GM18507 (cell line): ENCODE data around the gene RPP25L.
"Not testable (repeated sequence)": the region's sequence is repeated elsewhere in the genome, so short reads cannot be mapped to it uniquely, and the experiment has no call there.

Source experiments
- DNase-seq: peaks from one replicate; pipeline ENCODE4 v3.0.0; 2011; ENCODE audit warnings: low read depth; ENCODE audit not compliant: insufficient read length; ENCODE audit errors: extremely low spot score
- FAIRE-seq: peaks from 2 replicates; lab custom pipeline; 2011; peaks lifted over from hg19 to GRCh38; lab: Jason Lieb, UNC

Gene RPP25L

DNA sequence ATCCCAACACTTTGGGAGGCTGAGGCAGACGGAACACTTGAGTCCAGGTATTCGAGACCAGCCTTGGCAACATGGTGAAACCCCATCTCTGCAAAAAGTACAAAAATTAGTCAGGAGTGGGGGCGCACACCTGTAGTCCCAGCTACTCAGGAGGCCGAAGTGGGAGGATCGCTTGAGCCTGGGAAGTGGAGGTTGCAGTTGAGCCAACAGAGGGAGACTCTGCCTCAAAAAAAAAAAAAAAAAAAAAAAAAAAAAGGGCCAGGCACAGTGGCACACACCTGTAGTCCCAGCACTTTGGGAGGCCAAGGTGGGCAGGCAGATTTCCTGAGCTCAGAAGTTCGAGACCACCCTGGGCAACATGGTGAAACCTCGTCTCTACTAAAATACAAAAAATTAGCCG lies 27.4 kb upstream of the RPP25L start:
- FAIRE-seq, DNase-seq: not testable (repeated sequence)

DNA sequence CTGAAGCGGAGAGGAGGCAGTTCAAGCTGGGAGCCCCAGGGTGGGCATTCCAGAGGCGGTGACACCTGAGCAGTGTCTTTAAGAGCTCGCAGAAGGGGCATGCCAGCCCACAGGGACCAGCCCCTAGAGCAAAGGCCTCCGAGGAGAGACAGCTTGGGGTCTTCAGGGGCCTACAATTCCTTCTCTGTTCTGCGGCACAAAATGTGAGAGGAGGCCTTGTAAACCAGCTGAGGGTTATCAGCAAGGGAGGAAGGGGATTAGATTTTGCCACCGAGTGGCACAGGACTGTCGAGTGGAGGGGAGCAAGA lies 26.2 kb upstream of the RPP25L start:
- no peak for FAIRE-seq
- no peak for DNase-seq

DNA sequence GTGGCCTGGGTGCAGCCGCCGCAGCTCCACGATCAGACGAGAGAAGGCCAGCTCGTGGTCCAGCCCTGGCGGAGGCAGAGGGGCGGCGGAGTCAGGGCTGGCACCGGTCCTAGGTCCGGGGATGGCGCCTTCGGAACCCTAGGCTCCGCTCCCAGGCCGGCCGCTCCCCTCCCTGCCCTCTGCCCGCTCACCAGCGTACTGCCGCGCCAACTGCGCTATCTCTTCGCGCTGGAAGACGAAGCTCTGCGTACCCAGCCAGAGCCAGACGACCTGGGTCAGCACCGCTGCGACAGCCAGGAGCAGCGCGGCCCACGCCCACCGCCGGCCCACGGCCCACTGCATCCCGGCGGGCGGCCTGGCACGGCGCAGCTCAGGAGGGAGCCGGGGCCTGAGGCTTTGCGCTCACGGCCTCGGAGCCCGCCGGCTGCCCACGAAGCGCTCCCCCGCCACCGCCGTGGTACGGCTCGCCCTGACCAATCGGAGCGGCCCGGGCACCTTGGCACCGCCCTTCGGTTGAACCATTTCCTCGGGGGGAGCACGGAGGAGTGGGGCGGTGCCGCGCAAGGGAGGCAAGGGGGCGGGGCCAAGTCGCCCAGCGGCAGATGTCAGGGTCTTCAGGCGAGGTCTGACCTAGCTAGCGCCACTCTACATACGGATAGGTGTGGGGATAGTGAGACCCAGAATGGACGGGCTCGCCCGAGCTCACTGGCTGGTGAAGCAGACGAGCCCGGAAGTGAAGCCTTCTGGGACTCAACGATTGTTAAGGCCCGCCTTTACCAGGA lies 25.6 kb upstream of the RPP25L start, which contains the start of gene SIGMAR1:
Gene SIGMAR1, minus strand, starts transcription at position 432 of the 782 bp plus-strand sequence. Its CDS starts 90 bp downstream, at position 342.
- peak; percentile 86 for FAIRE-seq
- peak; percentile 83 for DNase-seq

DNA sequence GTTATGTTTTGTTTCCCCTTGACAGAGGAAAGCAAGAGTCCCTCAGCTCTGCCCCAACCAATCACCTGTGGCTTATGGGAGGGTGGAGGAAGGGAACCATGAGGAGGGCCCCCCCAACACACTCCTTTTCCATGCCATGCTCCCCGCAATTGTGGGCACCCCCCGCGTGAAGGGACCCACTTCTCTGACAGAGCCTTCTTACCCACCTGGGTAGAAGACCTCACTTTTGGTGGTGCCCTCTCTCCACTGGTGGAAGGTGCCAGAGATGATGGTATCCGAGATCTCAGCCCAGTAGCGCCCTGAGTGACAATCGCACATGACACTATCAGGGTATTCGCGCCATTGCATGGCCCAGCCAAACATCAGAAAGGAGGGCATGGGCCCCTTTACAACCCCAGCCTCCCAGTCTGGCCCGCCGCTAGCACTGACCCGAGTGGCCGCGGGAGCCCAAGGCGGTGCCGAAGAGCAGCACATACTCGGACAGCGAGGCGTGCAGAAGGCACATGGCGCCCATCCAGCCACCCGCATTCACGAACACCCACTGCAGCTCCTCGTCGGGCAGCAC lies 25.0 kb upstream of the RPP25L start:
- no peak for DNase-seq
- no peak for FAIRE-seq

DNA sequence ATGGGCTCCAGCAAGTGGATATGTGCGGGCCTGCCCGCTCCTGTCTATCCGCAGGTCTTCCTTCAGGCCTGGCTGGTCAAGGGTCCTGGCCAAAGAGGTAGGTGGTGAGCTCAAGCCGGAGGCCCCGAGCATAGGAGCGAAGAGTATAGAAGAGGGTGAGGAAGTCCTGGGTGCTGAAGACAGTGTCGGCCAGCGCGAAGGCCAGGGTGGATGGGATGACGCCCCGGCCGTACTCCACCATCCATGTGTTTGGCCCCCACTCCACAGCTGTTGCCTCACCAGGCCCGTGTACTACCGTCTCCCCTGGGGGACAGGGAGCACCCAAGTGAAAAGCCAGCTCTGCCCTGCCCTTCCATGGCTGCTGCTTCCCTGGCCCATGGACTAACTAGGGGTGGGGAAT lies 23.7 kb upstream of the RPP25L start:
- DNase-seq (no peak), FAIRE-seq (no peak)

DNA sequence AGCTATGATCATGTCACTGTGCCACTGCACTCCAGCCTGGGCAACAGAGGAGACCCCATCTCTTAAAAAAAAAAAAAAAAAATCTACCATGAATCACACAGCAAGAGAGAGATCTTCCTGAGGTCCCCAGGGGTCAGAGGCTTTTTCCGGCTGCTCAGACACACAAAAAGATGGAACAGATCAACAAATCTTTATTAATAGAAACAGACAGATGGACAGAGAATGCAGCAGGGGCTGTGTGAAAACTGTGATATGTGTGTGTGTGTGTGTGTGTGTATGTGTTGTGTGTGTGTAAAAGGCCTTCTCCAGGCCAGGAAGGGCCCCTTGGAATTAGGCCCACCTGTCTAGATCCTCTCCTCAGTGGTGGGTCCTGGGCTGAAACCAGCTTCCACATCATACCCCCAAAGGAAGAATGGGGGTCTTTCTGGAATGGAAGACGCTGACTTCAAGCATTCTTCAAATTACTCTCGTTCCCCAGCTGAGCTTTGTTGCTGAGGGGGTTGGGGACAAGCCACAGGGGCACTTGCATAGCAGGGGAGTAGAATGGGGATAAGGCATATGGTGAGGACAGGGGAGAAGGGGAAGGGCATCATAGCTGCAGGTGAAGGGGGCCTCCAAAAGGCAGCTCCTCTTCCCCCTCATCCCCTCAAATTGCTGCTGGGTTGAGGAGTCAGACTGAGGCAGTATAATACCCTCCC lies 22.8 kb upstream of the RPP25L start:
- FAIRE-seq (no peak), DNase-seq (no peak)

DNA sequence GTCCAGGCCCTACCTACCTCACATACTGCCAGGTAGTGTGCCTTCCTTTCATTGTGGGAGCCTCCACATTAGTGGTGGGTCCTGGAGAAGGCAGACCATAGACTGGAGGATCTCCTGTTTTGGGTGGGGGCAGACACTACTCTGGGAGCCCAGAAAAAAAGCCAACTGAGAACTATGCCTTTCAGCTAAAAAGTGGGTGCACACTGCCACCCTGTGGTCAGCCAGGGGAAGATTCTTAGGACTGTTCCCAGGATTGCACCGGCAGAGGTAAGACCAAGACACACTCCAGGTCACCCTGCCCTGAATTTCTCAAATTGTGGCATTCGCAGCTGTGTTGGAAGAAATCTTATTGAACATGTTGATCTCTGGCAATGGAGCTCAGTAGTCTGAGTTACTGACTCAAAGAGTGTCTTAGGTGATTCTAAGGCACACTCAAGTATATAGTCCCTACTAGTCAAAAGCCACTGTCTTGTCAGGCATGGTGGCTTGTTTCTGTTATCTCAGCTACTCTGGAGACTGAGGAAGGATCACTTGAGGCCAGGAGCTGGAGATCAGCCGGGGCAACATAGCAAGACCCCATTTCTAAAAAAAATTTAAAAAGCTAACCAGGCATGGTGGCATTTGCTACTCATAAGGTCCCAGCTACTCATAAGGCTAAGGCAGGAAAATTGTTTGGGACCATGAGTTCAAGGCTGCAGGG lies 22.1 kb upstream of the RPP25L start:
- DNase-seq = no peak
- peak; percentile 88 for FAIRE-seq

DNA sequence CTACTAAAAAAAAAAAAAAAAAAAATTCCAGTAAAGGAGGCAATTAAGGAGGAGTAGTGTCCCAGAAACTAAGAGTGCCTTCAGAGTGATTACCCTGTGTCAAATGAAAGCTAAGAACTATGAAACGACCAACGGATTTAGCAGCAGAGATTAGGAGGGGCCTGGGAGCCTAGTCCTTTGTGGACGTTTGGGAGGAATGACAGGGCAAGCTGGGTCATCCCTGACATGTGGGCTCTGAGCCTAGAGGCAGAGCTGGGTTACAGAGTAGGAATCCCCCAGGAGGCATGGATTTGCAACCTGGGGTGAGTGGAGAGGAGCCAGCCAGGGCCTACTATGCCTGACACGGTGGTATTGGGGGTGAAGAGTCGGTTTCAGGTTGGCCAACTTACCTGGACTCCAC lies 21.3 kb upstream of the RPP25L start:
- FAIRE-seq (no peak), DNase-seq (no peak)

DNA sequence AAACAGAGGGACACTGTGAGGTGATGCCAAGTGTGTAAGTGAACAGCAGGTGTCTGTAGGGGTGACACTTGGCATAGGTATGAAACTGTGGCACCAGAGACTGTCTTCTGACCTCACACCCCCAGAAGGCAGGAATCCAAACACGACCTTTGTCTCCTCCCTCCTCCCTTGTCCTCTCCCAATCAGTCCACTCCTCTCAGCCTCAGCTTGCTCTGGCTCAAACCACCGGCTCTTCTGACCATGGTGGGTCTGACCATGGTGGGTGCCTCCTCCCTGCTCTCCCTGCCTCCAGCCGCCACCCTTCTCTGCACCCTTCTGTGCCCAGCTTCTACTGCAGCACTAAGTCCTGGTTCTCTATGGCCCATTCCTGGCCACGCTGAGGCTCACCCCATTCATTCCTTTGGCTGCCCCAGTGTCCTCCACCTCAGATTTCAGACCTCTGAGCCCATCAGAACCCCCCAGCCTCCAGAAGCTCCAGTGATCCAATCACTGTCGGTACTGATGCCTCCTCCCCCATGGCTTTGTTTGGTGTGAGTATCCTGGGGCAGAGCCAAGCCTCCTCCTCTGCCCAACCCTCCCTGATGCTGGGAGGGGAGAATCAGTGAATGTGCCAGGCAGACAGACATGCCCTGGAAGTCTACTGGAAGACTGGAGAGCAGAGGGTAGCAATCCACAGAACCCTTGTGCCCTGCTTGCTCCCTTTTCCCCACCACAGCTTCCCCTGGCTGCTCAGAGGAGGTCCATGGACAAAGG lies 18.7 kb upstream of the RPP25L start:
- FAIRE-seq (no peak), DNase-seq (no peak)

DNA sequence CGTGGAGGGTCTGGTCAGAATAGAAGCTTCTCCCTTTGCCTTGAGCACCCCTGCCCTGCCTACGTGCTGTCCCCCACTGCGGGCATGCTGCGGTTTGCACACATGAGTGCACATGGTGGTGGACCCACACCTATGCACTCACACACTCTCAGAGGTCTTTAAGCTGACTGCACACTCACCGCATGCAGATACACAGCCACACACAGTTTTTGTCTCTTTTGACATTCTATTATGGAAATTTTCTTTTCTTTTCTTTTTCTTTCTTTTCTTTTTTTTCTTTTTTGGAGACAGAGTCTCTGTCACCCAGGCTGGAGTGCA lies 17.6 kb upstream of the RPP25L start:
- DNase-seq = no peak
- no peak for FAIRE-seq

DNA sequence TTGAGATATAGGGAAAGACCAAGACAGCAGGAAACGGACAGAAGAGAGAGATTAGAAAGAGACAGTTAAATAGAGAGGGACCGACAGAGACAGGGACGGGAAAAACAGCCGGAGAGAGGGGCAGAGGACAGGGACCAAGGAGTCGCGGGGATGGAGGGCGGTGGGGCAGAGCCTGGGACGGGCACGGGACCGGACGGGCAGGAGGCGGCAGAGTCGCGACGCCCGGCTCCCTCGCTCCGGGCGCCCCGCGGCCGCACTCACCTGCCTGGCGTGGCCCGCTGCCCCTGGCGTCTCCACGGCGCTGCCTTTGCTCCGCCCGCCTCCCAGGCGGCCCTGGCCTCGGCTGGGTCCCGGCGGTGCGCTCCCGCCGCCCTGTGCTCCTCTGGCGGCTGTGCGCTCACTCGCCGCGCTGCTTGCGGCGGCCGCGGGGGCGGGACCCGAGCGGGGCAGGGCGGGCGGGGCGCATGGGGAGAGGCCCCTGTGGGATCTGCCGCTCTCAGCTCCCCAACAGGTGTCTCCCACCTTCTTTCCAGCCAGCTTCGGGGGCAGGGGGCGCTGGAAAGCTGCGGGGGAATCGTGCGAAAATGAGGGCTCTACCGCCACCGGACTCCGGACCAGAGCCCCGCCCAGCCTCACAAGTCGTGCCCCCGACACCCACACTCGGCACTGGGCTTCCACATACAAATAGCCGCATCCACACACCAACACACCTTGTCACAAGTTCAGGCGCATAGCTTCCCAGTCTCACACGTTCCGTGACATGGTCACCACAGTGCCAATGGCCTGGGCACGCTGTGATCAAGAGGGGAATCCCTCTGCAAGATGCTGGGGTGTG lies 17.0 kb upstream of the RPP25L start, which contains the start of gene ARID3C:
Gene ARID3C, minus strand, starts transcription at position 411 of the 835 bp plus-strand sequence. CDS start 1,052 bp downstream, outside the sequence.
- FAIRE-seq = peak; percentile 5
- no peak for DNase-seq

DNA sequence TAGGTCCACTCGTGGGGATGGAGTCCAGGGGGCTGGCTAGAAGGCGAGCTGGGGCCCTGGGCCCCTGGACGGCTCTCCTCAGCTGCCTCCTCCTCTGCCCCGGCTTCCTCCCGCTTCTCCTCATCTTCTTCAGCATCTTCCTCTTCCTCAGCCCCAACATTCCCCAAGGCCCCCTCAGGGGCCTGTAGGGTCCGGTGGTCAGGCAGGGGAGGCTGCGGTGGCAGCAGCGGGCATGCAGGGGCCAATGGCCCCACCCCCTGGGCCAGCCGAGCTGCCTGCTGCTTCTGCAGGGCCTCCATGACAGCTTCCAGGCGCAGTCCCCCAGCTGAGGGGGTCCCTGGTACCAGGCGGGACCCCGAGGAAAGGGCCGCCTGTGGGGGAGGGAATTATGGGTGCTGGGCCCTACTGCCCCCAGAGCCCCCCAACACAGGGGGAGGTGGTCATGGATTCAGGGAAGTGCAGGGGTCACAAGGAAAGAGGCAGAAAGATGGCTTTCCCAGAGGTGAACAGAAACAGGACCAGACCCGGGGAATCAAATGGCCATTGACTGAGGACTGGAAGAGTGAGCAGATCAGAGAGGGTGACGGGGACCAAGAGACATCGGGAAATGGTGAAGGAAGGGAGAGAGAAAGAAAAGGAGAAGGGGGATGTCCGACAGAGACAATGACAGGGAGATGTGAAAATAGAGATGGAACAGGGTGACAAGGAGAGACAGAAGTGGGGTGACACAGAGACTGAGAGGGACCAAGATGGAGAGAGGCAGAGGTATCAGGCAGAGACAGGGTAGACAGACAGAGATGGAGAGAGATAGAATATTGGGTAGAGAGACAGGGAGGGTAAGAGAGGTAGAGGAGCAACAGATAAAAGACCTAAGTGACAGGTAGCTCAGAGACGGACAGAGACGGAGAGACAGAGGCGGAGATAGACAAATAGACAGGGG lies 16.1 kb upstream of the RPP25L start:
- DNase-seq = no peak
- FAIRE-seq = no peak

DNA sequence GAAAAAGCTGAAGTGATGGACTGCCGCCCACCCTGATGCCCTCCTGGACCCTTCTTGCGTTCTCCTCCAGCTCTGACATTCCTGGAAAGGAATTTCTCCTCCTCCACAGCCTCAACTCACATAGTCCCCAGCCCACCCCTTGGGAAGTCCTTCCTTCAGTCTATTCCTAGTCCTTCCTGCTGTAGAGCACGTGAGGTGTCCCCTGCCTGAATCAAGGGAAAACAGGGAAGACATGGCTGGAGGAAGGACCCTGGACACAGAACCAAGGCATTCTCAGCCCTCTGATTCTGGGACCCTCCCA lies 13.2 kb upstream of the RPP25L start:
- DNase-seq (no peak), FAIRE-seq (no peak)

DNA sequence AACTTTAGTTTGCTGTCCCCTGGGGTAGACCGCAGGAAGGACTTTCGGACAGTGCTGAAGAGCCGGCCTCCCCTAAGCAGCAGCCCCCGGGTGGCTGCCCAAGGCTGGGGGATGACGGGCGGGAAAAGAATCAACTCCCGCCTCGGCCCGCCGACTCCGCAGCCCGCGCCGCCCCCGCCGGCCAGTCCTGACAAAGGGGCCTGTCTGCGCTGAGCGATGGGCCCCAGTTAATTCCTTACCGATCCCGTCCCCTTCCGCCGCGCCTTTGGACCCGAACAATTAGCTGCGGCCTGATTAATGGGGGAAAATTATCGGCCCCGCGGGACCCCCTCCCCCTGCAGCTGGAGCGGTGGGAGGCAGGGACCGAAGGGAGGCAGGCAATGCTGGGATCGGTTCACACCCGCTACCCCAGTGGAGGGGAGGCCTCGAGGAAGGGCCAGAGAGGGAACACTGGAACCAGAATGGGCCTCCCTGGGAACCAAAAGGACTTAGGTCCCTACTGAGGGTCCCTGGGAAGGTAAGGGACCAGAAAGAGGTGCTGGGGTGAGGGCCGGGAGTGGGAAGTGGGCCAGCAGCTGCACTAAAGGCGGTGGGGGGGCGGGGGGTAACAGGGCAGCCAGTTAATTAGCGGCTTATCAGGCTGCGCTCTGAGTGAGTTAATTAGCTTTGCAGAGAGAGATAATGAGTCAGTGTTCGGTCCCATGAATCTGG lies 12.7 kb upstream of the RPP25L start:
- FAIRE-seq (no peak), DNase-seq (no peak)

DNA sequence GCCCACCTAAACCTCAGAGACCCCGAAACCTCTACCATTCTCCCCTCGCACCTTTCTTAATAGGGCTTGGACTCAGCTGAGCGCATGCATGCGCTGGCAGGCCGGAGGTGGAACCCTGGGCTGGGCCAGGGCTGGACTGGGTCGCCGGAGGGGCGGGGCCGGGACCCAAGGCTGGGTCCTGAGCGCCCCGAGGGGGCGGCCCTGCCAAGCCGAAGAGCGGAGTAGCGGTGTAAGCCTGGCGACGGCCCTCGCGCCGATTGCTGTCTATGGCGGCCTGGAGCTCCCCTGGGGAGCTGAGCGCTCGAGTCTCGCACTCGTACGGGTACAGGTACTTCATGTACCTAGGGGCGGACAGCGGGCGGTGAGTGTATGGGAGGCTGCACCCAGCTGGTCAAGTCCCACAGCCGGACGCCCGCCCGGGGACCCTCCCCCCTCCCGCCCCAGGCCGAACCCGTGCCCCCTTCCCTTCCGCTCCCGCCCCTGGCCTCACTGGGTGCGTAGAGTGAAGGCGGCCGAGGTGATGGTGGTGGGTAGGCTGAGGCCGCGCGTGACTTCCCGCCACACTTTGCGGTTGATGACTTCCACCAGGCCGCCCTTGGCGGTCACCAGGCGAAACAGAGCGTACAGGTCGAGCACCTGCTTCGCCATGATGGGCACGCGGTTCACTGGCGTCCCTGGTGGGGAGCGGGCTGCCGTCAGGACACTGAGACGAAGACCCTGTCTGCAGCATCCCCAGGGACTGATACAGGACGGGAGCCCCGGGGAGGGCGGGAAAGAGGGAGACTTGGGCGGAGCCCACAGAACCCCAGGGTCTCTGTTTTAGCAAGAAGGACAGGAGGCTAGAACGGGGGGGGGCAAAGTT lies 11.7 kb upstream of the RPP25L start:
- no peak for DNase-seq
- FAIRE-seq = no peak
